Activated CD4-positive, alpha-beta T cell treated with anti-CD3 and anti-CD28 coated beads for 1 hour (primary cell): ENCODE measurements around the gene AFAP1.

Experiments used
- DNase-seq: peaks from one replicate; pipeline ENCODE4 v3.0.0-alpha.2; 2020

AFAP1 gene

DNA sequence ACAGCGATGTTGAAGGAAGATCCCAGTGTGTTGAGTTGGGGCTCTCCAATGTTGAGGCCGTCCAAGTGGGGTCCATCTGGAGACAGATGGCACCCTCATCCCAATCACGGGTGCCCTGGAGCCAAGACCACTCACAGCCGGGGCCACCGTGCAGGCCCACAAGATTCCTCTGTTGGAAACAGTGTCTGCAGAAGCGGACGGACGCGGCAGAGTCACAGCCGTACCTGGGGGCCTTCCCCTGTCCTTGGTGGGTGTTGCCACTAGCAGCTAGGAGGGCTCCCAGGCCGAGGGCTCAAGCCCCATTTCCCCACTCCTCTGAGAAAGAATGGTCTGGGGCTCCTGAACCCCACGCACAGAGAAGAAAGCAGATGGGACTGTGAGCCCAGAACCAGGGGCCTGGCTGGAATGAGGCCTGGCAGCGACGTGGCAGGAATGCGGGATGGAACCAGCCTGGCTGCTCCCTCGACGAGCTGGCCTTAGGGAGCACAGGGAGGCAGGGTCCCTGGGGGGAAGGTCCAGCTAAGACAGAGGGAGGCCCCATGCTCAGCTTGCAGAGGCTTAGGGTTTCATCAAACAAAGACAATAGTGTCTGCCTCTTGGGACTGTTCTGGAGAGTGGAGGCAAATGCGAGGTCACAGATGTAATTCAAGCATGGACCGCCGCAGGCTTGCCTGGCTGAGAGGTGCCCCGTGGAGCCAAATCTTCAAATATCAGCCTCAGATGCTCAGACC lies 228.9 kb downstream of the AFAP1 start:
- DNase-seq = no peak

DNA sequence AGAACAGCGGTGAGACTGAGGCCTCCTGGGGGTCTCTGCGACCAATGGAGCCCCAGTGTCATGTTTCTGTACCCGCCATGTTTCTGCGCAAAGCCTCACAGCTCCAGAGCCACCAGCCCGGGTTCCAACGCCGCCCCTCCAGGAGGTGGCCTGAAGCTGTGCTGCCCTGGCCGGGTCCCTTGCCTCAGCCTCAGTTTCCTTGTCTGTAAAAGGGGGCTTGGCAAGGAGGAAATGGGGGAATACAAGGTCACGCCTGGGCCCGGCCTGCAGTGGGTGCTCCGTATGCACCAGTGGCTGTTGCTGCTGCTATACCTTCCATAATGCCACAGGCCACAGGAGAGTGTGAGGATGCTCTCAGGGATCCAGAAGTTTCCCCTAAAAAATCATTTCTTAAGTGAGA lies 229.5 kb downstream of the AFAP1 start:
- DNase-seq = no peak

- DNase-seq = no peak
These were observed 230.2 kb downstream of the AFAP1 start for GRCh38 chr4:7709431-7709830.

DNA sequence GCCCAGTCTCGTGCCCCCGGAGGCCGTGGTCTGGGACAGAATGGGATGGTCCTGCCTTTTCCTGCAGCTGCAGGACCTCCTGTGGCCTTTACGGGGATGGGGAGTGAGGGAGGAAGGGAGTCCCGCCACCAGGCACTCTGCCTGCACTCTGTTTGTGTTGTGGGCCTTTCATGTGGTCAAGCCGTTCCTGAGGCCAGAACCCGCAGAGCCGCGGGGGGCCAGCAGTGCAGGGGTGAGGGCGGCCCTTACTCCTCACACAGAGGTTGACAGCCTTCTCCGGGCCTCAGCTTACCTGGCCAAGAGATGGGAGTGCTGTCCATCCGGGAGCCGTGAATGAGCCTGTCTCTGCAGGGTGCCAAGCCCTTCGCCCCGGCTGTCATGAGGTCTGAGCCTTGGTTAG lies 230.7 kb downstream of the AFAP1 start:
- DNase-seq = no peak
